Upper lobe of left lung (tissue), 6 donors: Measurements from ENCODE around the gene DIAPH2. TPM values are rescaled to one million over a fixed set of nuclear protein-coding genes. Genes with fewer than 3 reads are reported as not detected.

ENCODE experiments used
- ATAC-seq, 2 donors: fragments of 200-7000 bp; cut with Tn5 transposase; one replicate each; pipeline ENCODE4 v1.9.1; 2022; ENCODE audit warnings: mild to moderate bottlenecking in 2 of 2, moderate library complexity in 2 of 2; ENCODE audit not compliant: low FRiP score in 2 of 2
- DNase-seq, 2 donors: peaks; one replicate each; pipeline ENCODE4 v3.0.0-alpha.2; 2019 to 2020
- H3K27ac ChIP-seq, 4 donors: fragments of 200-600 bp; sonication (generic); one replicate each; pipeline ENCODE4 v1.5.1; 2016 to 2019
- H3K27me3 ChIP-seq, 4 donors: fragments of 200-600 bp; sonication (generic); one replicate each; pipeline ENCODE4 v1.5.1; 2017 to 2019
- H3K36me3 ChIP-seq, 4 donors: fragments of 200-600 bp; sonication (generic); one replicate each; pipeline ENCODE4 v1.5.1; 2016 to 2019
- H3K4me1 ChIP-seq, 4 donors: fragments of 200-600 bp; sonication (generic); one replicate each; pipeline ENCODE4 v1.5.1; 2018 to 2019
- H3K4me3 ChIP-seq, 4 donors: fragments of 200-600 bp; sonication (generic); one replicate each; pipeline ENCODE4 v1.5.1; 2017 to 2019; ENCODE audit warnings: mild to moderate bottlenecking in 2 of 4, moderate library complexity in 1 of 4
- H3K9me3 ChIP-seq, 4 donors: fragments of 200-600 bp; sonication (generic); one replicate each; pipeline ENCODE4 v1.5.1; 2018 to 2019
- CTCF ChIP-seq, 6 experiments: fragments of 450-650 bp in 4 of 6; fragments of 200-600 bp in 2 of 6; sonication (generic) in 2 of 6; IDR thresholded peaks; one replicate each; pipeline ENCODE4 v1.5.1; 2016 to 2019; ENCODE audit warnings: antibody characterized with exemption in 6 of 6
- EP300 ChIP-seq, 4 donors: sonication (generic); formaldehyde crosslinking; IDR thresholded peaks; one replicate each; pipeline ENCODE4 v1.5.1; 2017; ENCODE audit warnings: antibody characterized with exemption in 4 of 4, control low read depth in 2 of 4
- POLR2A ChIP-seq, 4 donors: fragments of 450-650 bp; IDR thresholded peaks; one replicate each; pipeline ENCODE4 v1.5.1; 2016 to 2017; ENCODE audit warnings: antibody characterized with exemption in 4 of 4, mild to moderate bottlenecking in 2 of 4
- POLR2AphosphoS5 ChIP-seq, 2 donors: sonication (generic); formaldehyde crosslinking; IDR thresholded peaks; one replicate each; pipeline ENCODE4 v1.5.1; 2017; ENCODE audit warnings: antibody characterized with exemption in 2 of 2
- WGBS, 2 donors: methylation state at CpG; one replicate each; pipeline ENCODE4 v1.1.5; 2017 to 2018; 5-methylcytosine and 5-hydroxymethylcytosine counted together
- total RNA-seq, 6 donors: library from RNA; depleted of rRNA in 4 of 6; stranded (reverse); fragments of >200 nt in 4 of 6; gene quantifications; one replicate each; pipeline versions ENCODE4 v1.1.0 to v1.2.1, GENCODE V29; 2016 to 2021
- donor health status: DM: no; HTN: no; CAD: no; lungs with moderate emphysema.
- donor health status: DM: no; HTN: yes; CAD: no; lungs with severe emphysema.

The DIAPH2 gene
- total RNA-seq, 6 donors from 2014 or later, result 22.5 to 107 (median 44.1) TPM

- no peaks in the 10 kb centered on the region for H3K27me3 ChIP-seq
- DNase-seq, result no peak
- 52 to 63% methylated on average over 3 of the region's 3 CpGs for WGBS, 2 donors
- H3K4me3 ChIP-seq, result no peak overlapping the region
- peak overlapping the region in 2 of 4 donors; percentile 38 to 40 for H3K27ac ChIP-seq
- H3K4me1 ChIP-seq, result peaks cover 0 to 6% (median 0%) of the 10 kb centered on the region in 4 donors
- no peaks in the 10 kb centered on the region for H3K36me3 ChIP-seq
- H3K9me3 ChIP-seq, result no peaks in the 10 kb centered on the region
- TF ChIP-seq POLR2A (IDR thresholded peaks at IDR 0.05) (no peak), CTCF (IDR thresholded peaks at IDR 0.05) (no peak), POLR2AphosphoS5 (IDR thresholded peaks at IDR 0.05) (no peak), EP300 (IDR thresholded peaks at IDR 0.05) (no peak)
- no peak for ATAC-seq
Measured at GRCh38 chrX:96907516-96908272, 223.1 kb downstream of the DIAPH2 start.

GRCh38 chrX:96909291-96909690 is 224.6 kb downstream of the DIAPH2 start:
- Histone ChIP-seq H3K9me3 (no peaks in the 10 kb centered on the region), H3K27me3 (no peaks in the 10 kb centered on the region), H3K36me3 (no peaks in the 10 kb centered on the region), H3K4me1 (peaks cover 0 to 6% (median 0%) of the 10 kb centered on the region in 4 donors), H3K27ac (no peak overlapping the region), H3K4me3 (no peak overlapping the region)
- DNase-seq (no peak), ATAC-seq (no peak)
- WGBS, 2 donors, result 56 to 84% methylated on average over 5 of the region's 5 CpGs
- no peak for TF ChIP-seq POLR2AphosphoS5 (IDR thresholded peaks at IDR 0.05)
- TF ChIP-seq CTCF (IDR thresholded peaks at IDR 0.05), result no peak
- no peak for TF ChIP-seq EP300 (IDR thresholded peaks at IDR 0.05)
- TF ChIP-seq POLR2A (IDR thresholded peaks at IDR 0.05), result no peak

GRCh38 chrX:96918864-96919263 is 234.2 kb downstream of the DIAPH2 start:
- H3K4me3 ChIP-seq, result no peak overlapping the region
- no peaks in the 10 kb centered on the region for H3K4me1 ChIP-seq
- H3K36me3 ChIP-seq, result no peaks in the 10 kb centered on the region
- WGBS, 2 donors, result 80 to 86% methylated on average over 2 of the region's 2 CpGs
- H3K27me3 ChIP-seq, result no peaks in the 10 kb centered on the region
- no peaks in the 10 kb centered on the region for H3K9me3 ChIP-seq
- ATAC-seq (no peak), DNase-seq (no peak)
- no peak for TF ChIP-seq POLR2A (IDR thresholded peaks at IDR 0.05)
- no peak for TF ChIP-seq POLR2AphosphoS5 (IDR thresholded peaks at IDR 0.05)
- no peak overlapping the region for H3K27ac ChIP-seq

GRCh38 chrX:96919672-96920071 is 235.0 kb downstream of the DIAPH2 start:
- H3K9me3 ChIP-seq, result no peaks in the 10 kb centered on the region
- H3K4me1 ChIP-seq, result no peaks in the 10 kb centered on the region
- 95 to 99% methylated on average over 4 of the region's 4 CpGs for WGBS, 2 donors
- no peaks in the 10 kb centered on the region for H3K27me3 ChIP-seq
- H3K4me3 ChIP-seq, result no peak overlapping the region
- no peaks in the 10 kb centered on the region for H3K36me3 ChIP-seq
- no peak overlapping the region for H3K27ac ChIP-seq
- TF ChIP-seq POLR2AphosphoS5 (IDR thresholded peaks at IDR 0.05) (no peak), POLR2A (IDR thresholded peaks at IDR 0.05) (no peak), EP300 (IDR thresholded peaks at IDR 0.05) (no peak), CTCF (IDR thresholded peaks at IDR 0.05) (no peak)
- no peak for DNase-seq
- no peak for ATAC-seq

- Histone ChIP-seq H3K4me1 (no peaks in the 10 kb centered on the region), H3K36me3 (no peaks in the 10 kb centered on the region), H3K27me3 (no peaks in the 10 kb centered on the region), H3K4me3 (no peak overlapping the region), H3K9me3 (no peaks in the 10 kb centered on the region), H3K27ac (no peak overlapping the region)
- TF ChIP-seq EP300 (IDR thresholded peaks at IDR 0.05) (no peak), POLR2A (IDR thresholded peaks at IDR 0.05) (no peak), POLR2AphosphoS5 (IDR thresholded peaks at IDR 0.05) (no peak), CTCF (IDR thresholded peaks at IDR 0.05) (no peak)
- ATAC-seq (no peak), DNase-seq (no peak)
- WGBS, 2 donors, result 59 to 63% methylated on average over 3 of the region's 3 CpGs
Measured at GRCh38 chrX:96924581-96924980, 239.9 kb downstream of the DIAPH2 start.
